HepG2 (cell line): ENCODE measurements around the gene ARHGAP23. TPM values are rescaled to one million over a fixed set of nuclear protein-coding genes. Genes with fewer than 3 reads are reported as not detected.

ENCODE experiments used
- ATRX ChIP-seq: sonication (generic); formaldehyde crosslinking; IDR thresholded peaks from 2 replicates; pipeline ENCODE4 v1.4.0; 2020; ENCODE audit warnings: missing genetic modification reagents, borderline replicate concordance
- ELF3 ChIP-seq: IDR thresholded peaks from 2 replicates; pipeline ENCODE4 v1.6.1; 2016; ENCODE audit warnings: missing genetic modification reagents, missing compliant biosample characterization
- FOXJ3 ChIP-seq: sonication (generic); formaldehyde crosslinking; IDR thresholded peaks from 2 replicates; pipeline ENCODE4 v1.4.0; 2020; ENCODE audit warnings: missing genetic modification reagents, mild to moderate bottlenecking, borderline replicate concordance
- GABPB1 ChIP-seq: IDR thresholded peaks from 2 replicates; pipeline ENCODE4 v1.6.1; 2016; ENCODE audit warnings: mild to moderate bottlenecking, missing genetic modification reagents, moderate library complexity, missing compliant biosample characterization
- HCFC1 ChIP-seq: fragments of 150-350 bp; IDR thresholded peaks from 2 replicates; pipeline ENCODE4 v1.6.1; 2014; ENCODE audit warnings: low read depth, low read length
- KDM3A ChIP-seq: IDR thresholded peaks from 2 replicates; pipeline ENCODE4 v1.6.1; 2018; ENCODE audit warnings: low read depth, missing compliant biosample characterization
- MIER3 ChIP-seq: IDR thresholded peaks from 2 replicates; pipeline ENCODE4 v1.6.1; 2016; ENCODE audit warnings: missing compliant biosample characterization, borderline replicate concordance
- NFE2 ChIP-seq: sonication (generic); formaldehyde crosslinking; IDR thresholded peaks from 2 replicates; pipeline ENCODE4 v1.4.0; 2020; ENCODE audit warnings: missing genetic modification reagents
- POGK ChIP-seq: sonication (generic); formaldehyde crosslinking; conservative IDR thresholded peaks from 2 replicates; pipeline ENCODE4 v1.8.0; 2022; ENCODE audit warnings: mild to moderate bottlenecking, moderate library complexity, missing genetic modification reagents
- PRMT3 ChIP-seq: sonication (generic); formaldehyde crosslinking; IDR thresholded peaks from 2 replicates; pipeline ENCODE4 v1.8.1; 2022; ENCODE audit warnings: low read depth, mild to moderate bottlenecking, moderate library complexity, missing genetic modification reagents, borderline replicate concordance
- RARG ChIP-seq: sonication (generic); formaldehyde crosslinking; IDR thresholded peaks from 2 replicates; pipeline ENCODE4 v1.4.0; 2020; ENCODE audit warnings: low read depth, mild to moderate bottlenecking, missing genetic modification reagents
- TERF1 ChIP-seq: sonication (generic); formaldehyde crosslinking; IDR thresholded peaks from 2 replicates; pipeline ENCODE4 v1.8.0; 2022; ENCODE audit warnings: mild to moderate bottlenecking, missing genetic modification reagents, moderate library complexity
- ZBTB21 ChIP-seq: sonication (generic); formaldehyde crosslinking; IDR thresholded peaks from 2 replicates; pipeline ENCODE4 v1.4.0; 2020; ENCODE audit warnings: missing genetic modification reagents
- ZNF496 ChIP-seq: sonication (generic); formaldehyde crosslinking; IDR thresholded peaks from 2 replicates; pipeline ENCODE4 v1.8.1; 2023; ENCODE audit warnings: mild to moderate bottlenecking, moderate library complexity, missing genetic modification reagents; ENCODE audit not compliant: insufficient replicate concordance
- ZNF850 ChIP-seq: sonication (generic); formaldehyde crosslinking; conservative IDR thresholded peaks from 2 replicates; pipeline ENCODE4 v1.9.0; 2021; ENCODE audit warnings: mild to moderate bottlenecking, missing genetic modification reagents
- polyA plus RNA-seq, 8 experiments: library from polyadenylated mRNA; depleted of rRNA in 3 of 8; stranded (reverse) in 7 of 8; unstranded in 1 of 8; fragments of >200 nt; fragmentation: Illumina TruSeq in 4 of 8; extraction: Trizol in 4 of 8; gene quantifications; 2 replicates each; pipeline versions ENCODE4 v1.2.1 to v1.2.3, GENCODE V29; 2011 to 2016; ENCODE audit warnings: low read depth in 4 of 8, missing spikeins in 1 of 8, mixed read lengths in 1 of 8; ENCODE audit not compliant: insufficient read depth in 1 of 8
- total RNA-seq, 5 experiments: library from RNA; depleted of rRNA; stranded (reverse); fragments of >200 nt; fragmentation: Illumina TruSeq; extraction: Trizol; gene quantifications; 2 replicates each; pipeline ENCODE4 v1.2.3, GENCODE V29; 2016; ENCODE audit warnings: low read depth in 1 of 5
- TF ChIP-seq, protein P1 (sequence below): sonication (generic); formaldehyde crosslinking; IDR thresholded peaks from 2 replicates; pipeline ENCODE4 v1.4.0; 2020; ENCODE audit warnings: mild to moderate bottlenecking, missing genetic modification reagents
- TF ChIP-seq, protein P2 (sequence below): sonication (generic); formaldehyde crosslinking; IDR thresholded peaks from 2 replicates; pipeline ENCODE4 v1.4.0; 2020; ENCODE audit warnings: missing genetic modification reagents; ENCODE audit errors: not compliant biosample characterization

ARHGAP23 gene
- total and polyA plus RNA-seq, 2 of the 13 experiments (the other 11 are each of a cell fraction or from before 2014, with no cell fraction given) = 0.03 TPM; not detected in 1

- TF ChIP-seq, protein P1, sequence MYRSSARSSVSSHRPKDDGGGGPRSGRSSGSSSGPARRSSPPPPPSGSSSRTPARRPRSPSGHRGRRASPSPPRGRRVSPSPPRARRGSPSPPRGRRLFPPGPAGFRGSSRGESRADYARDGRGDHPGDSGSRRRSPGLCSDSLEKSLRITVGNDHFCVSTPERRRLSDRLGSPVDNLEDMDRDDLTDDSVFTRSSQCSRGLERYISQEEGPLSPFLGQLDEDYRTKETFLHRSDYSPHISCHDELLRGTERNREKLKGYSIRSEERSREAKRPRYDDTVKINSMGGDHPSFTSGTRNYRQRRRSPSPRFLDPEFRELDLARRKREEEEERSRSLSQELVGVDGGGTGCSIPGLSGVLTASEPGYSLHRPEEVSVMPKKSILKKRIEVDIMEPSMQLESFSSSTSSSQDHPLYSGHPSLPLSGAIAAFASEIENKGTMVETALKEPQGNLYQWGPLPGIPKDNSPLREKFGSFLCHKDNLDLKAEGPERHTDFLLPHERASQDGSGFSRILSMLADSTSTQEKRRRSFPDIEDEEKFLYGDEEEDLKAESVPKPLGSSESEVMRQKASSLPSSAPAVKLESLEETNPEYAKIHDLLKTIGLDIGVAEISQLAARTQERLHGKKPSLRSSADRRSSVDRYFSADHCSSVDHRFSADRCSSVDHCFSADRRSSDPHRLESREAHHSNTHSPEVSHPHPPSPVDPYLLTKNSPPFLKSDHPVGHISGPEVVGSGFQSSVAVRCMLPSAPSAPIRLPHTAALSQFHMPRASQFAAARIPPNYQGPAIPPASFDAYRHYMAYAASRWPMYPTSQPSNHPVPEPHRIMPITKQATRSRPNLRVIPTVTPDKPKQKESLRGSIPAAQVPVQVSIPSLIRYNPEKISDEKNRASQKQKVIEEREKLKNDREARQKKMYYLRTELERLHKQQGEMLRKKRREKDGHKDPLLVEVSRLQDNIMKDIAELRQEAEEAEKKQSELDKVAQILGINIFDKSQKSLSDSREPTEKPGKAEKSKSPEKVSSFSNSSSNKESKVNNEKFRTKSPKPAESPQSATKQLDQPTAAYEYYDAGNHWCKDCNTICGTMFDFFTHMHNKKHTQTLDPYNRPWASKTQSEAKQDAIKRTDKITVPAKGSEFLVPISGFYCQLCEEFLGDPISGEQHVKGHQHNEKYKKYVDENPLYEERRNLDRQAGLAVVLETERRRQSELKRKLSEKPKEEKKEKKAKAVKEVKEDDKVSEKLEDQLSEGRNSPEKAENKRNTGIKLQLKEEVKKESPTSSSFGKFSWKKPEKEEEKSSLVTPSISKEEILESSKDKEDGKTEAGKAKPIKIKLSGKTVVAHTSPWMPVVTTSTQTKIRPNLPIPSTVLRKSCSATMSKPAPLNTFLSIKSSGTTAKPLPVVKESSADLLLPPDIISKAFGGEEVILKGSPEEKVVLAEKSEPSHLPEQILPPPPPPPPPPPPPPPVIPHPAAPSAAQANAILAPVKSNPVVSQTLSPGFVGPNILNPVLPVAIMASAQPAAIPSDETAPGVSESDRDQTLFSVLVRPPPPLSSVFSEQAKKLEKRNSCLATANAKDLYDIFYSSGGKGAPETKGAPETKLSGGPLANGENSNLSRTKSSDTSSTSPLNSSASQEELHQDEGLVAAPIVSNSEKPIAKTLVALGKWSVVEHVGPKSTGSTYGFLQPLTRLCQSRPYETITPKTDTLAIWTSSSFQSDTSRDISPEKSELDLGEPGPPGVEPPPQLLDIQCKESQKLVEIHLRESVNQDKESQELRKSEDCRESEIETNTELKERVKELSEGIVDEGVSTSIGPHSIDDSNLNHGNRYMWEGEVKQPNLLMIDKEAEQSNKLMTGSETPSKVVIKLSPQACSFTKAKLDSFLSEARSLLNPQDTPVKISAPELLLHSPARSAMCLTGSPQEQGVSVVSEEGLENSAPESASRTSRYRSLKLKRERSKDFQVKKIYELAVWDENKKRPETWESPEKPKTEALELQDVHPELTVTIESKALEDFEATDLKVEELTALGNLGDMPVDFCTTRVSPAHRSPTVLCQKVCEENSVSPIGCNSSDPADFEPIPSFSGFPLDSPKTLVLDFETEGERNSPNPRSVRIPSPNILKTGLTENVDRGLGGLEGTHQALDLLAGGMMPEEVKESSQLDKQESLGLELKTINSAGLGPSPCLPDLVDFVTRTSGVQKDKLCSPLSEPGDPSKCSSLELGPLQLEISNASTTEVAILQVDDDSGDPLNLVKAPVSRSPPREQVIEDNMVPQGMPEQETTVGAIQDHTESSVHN (CRISPR knock-in tag) = no peak
- TF ChIP-seq, protein P2, sequence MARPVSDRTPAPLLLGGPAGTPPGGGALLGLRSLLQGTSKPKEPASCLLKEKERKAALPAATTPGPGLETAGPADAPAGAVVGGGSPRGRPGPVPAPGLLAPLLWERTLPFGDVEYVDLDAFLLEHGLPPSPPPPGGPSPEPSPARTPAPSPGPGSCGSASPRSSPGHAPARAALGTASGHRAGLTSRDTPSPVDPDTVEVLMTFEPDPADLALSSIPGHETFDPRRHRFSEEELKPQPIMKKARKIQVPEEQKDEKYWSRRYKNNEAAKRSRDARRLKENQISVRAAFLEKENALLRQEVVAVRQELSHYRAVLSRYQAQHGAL (CRISPR knock-in tag) = no peak
- TF ChIP-seq PRMT3 (CRISPR knock-in tag) (no peak), GABPB1 (CRISPR knock-in tag) (peak; percentile 36), KDM3A (CRISPR knock-in tag) (no peak), ZNF850 (CRISPR knock-in tag) (no peak), POGK (CRISPR knock-in tag) (no peak), RARG (no peak), ATRX (no peak), MIER3 (peak; percentile 36; the same call in 1 of the 2 replicates), HCFC1 (no peak), ELF3 (peak; percentile 52), NFE2 (CRISPR knock-in tag) (no peak), ZNF496 (CRISPR knock-in tag) (no peak), FOXJ3 (CRISPR knock-in tag) (no peak), TERF1 (CRISPR knock-in tag) (no peak), ZBTB21 (no peak)
Measured at GRCh38 chr17:38508954-38509771, 80.9 kb downstream of the ARHGAP23 start (continued).
